ENCODE data around the gene ZFAND2A. TPM values are rescaled to one million over a fixed set of nuclear protein-coding genes. Genes with fewer than 3 reads are reported as not detected.

The ZFAND2A gene
- total and polyA plus RNA-seq, 2 of the 8 experiments (the other 6 are each of a cell fraction or from before 2014, with no cell fraction given): 16.6 to 20.3 TPM

- H4K5ac ChIP-seq (ENCODE audit: insufficient read length, low read depth, low read length): no peak overlapping the region
- 87% methylated on average over 11 of the region's 11 CpGs; no CpG with 5 or more reads in 1 of the 2 experiments for WGBS, 2 experiments (ENCODE audit: extremely low coverage in 1 of 2, insufficient coverage in 1 of 2, insufficient read length in 1 of 2, insufficient replicate concordance in 2 of 2, low coverage in 1 of 2, low lambda C conversion rate in 2 of 2, missing lambda C conversion rate in 1 of 2)
- FAIRE-seq: no peak
- H3K4me3 ChIP-seq (ENCODE audit: extremely low read depth in 1 of 4, insufficient read depth in 2 of 4, low read depth in 3 of 4, low read length in 4 of 4): no peak overlapping the region
- ChIA-PET POLR2A (ENCODE audit: partially characterized antibody) (interaction anchor here (0.8 to 1.7 kb wide), 2 partner anchors 9 to 17 kb away, joined by 3 to 5 read pairs; partner anchors contain the start of gene GPER1), CTCF (ENCODE audit: partially characterized antibody) (interaction anchor here (0.7 to 1.9 kb wide), 8 partner anchors 12 to 111 kb away, joined by 3 to 7 read pairs (median 3); no protein-coding TSS in a partner anchor)
- H3K9ac ChIP-seq (replicated peaks in 1 of 4; ENCODE audit: extremely low read depth in 1 of 4, low read depth in 3 of 4, low read length in 3 of 4): no peak overlapping the region
- DNase-seq (ENCODE audit: low read depth in 1 of 2, low spot score in 2 of 2): no peak
- no peak overlapping the region for H3K14ac ChIP-seq (ENCODE audit: insufficient read length)
- TF ChIP-seq POU5F1 (IDR thresholded peaks at IDR 0.05; ENCODE audit: low read depth, low read length) (no peak), EGR1 (IDR thresholded peaks at IDR 0.05; ENCODE audit: borderline replicate concordance, low read depth, low read length) (no peak), CBX8 (IDR thresholded peaks at IDR 0.05; ENCODE audit: borderline replicate concordance, low read depth, low read length) (no peak)
- peaks cover 0 to 15% of the 10 kb centered on the region in 2 experiments for H4K20me1 ChIP-seq (replicated peaks in 1 of 2; ENCODE audit: control insufficient read depth in 1 of 2, insufficient read depth in 2 of 2, low read length in 2 of 2)
- no peak overlapping the region for H2BK20ac ChIP-seq (ENCODE audit: low read length)
- no peaks in the 10 kb centered on the region for H3K4me1 ChIP-seq (replicated peaks in 1 of 4; ENCODE audit: control insufficient read depth in 3 of 4, insufficient read depth in 4 of 4, low read length in 3 of 4)
- H3K4me2 ChIP-seq (ENCODE audit: insufficient read depth in 1 of 2, low read depth in 2 of 2, low read length in 2 of 2): no peak overlapping the region
- no peak overlapping the region for H3K56ac ChIP-seq (replicated peaks; ENCODE audit: insufficient read length, low read depth, low read length)
- no peak overlapping the region for H2AK5ac ChIP-seq (ENCODE audit: low read depth, low read length)
- H2BK12ac ChIP-seq (ENCODE audit: low read depth, low read length): no peak overlapping the region
- no peaks in the 10 kb centered on the region for H3K23me2 ChIP-seq (ENCODE audit: low read depth, low read length)
- no peak overlapping the region for H3K4ac ChIP-seq (replicated peaks; ENCODE audit: insufficient read length, low read depth, low read length)
- H2BK15ac ChIP-seq (ENCODE audit: low read length): no peak overlapping the region
- no peak overlapping the region for H4K91ac ChIP-seq (replicated peaks; ENCODE audit: insufficient read length, low read length)
- peaks cover 0 to 14% of the 10 kb centered on the region in 2 experiments; a peak in 1 of 4 replicates for H3K79me2 ChIP-seq (ENCODE audit: control insufficient read depth in 1 of 2, insufficient read depth in 2 of 2, low read length in 2 of 2)
- H4K8ac ChIP-seq (ENCODE audit: extremely low read depth, insufficient read depth, low read length): no peak overlapping the region
- H2BK5ac ChIP-seq (ENCODE audit: low read depth, low read length): no peak overlapping the region
- no peaks in the 10 kb centered on the region for H3K9me3 ChIP-seq (ENCODE audit: insufficient read depth in 2 of 2, low read depth in 1 of 2, low read length in 1 of 2)
- peaks cover 17% of the 10 kb centered on the region for H3K79me1 ChIP-seq (ENCODE audit: low read depth, low read length)
- no peaks in the 10 kb centered on the region for H3K27me3 ChIP-seq (replicated peaks in 1 of 4; ENCODE audit: control insufficient read depth in 3 of 4, extremely low read depth in 1 of 4, insufficient read depth in 3 of 4, low read length in 3 of 4)
- no peak overlapping the region for H2AFZ ChIP-seq (ENCODE audit: low read length)
- H3K23ac ChIP-seq (ENCODE audit: insufficient read length): no peak overlapping the region
- no peak overlapping the region for H3K18ac ChIP-seq (ENCODE audit: extremely low read depth, low read length)
- H2BK120ac ChIP-seq (replicated peaks; ENCODE audit: low read depth, low read length): no peak overlapping the region
- H3K36me3 ChIP-seq (ENCODE audit: control insufficient read depth in 2 of 4, insufficient read depth in 4 of 4, low read length in 3 of 4): no peaks in the 10 kb centered on the region
- no peak overlapping the region for H3K27ac ChIP-seq (ENCODE audit: low read depth, low read length)
Observed at GRCh38 chr7:1105189-1105588, 54.8 kb downstream of the ZFAND2A start.
